IMR-90 (cell line): ENCODE results near the gene ATRX. TPM values are rescaled to one million over a fixed set of nuclear protein-coding genes. Genes with fewer than 3 reads are reported as not detected.

Experiments used
- ATAC-seq: fragments of 200-7000 bp; cut with Tn5 transposase; 2 replicates; pipeline ENCODE4 v1.9.1; 2020; ENCODE audit warnings: low read depth, mild to moderate bottlenecking, moderate library complexity
- BruUV-seq: library from RNA; stranded (reverse); fragments of 400-500 nt; replicated peaks from 2 replicates; lab custom pipeline; 2021; lab: Mats Ljungman, UMichigan
- CTCF ChIA-PET: fragments of 300-600 bp; formaldehyde crosslinking; extraction: SDS; loops from one replicate; lab custom pipeline; 2021; ENCODE audit warnings: antibody characterized with exemption; lab: Yijun Ruan, JAX
- POLR2A ChIA-PET: fragments of 300-600 bp; sonication (Branson Sonifier 250); formaldehyde crosslinking; loops from one replicate; lab custom pipeline; 2022; ENCODE audit warnings: antibody characterized with exemption; ENCODE audit not compliant: unreplicated experiment; lab: Charles Lee
- DNase-seq: peaks from one replicate; pipeline ENCODE4 v3.0.0; 2013
- H2AFZ ChIP-seq: replicated peaks from 2 replicates; pipeline ENCODE3; 2013; ENCODE audit warnings: low read length, mild to moderate bottlenecking; ENCODE audit not compliant: poor library complexity
- H2AK5ac ChIP-seq: 2 replicates; pipeline ENCODE4 v1.6.1; 2013; ENCODE audit warnings: low read depth, low read length, inconsistent platforms
- H2AK9ac ChIP-seq: replicated peaks from 2 replicates; pipeline ENCODE3; 2013; ENCODE audit warnings: mild to moderate bottlenecking, low read depth, low read length, moderate library complexity; ENCODE audit not compliant: poor library complexity
- H2BK120ac ChIP-seq: 2 replicates; pipeline ENCODE4 v1.6.1; 2013; ENCODE audit warnings: low read depth, low read length, inconsistent platforms
- H2BK15ac ChIP-seq: 3 replicates; pipeline ENCODE4 v1.6.1; 2013; ENCODE audit warnings: low read depth, low read length, inconsistent platforms
- H2BK20ac ChIP-seq: 2 replicates; pipeline ENCODE4 v1.6.1; 2013; ENCODE audit warnings: low read depth, mild to moderate bottlenecking, inconsistent platforms, low read length, moderate library complexity
- H2BK5ac ChIP-seq: 2 replicates; pipeline ENCODE4 v1.6.1; 2013; ENCODE audit warnings: mild to moderate bottlenecking, low read depth, low read length, inconsistent platforms; ENCODE audit not compliant: poor library complexity, severe bottlenecking
- H3K14ac ChIP-seq: replicated peaks from 2 replicates; pipeline ENCODE4 v1.6.1; 2013; ENCODE audit warnings: low read depth, low read length, inconsistent platforms
- H3K18ac ChIP-seq: 2 replicates; pipeline ENCODE4 v1.6.1; 2013; ENCODE audit warnings: low read depth, low read length, control low read depth
- H3K23ac ChIP-seq: 2 replicates; pipeline ENCODE4 v1.6.1; 2013; ENCODE audit warnings: low read depth, low read length, inconsistent platforms
- H3K27ac ChIP-seq: 2 replicates; pipeline ENCODE4 v1.5.1; 2013; ENCODE audit warnings: mild to moderate bottlenecking, control low read depth, low read length; ENCODE audit not compliant: insufficient read depth
- H3K27me3 ChIP-seq: 2 replicates; pipeline ENCODE4 v1.6.1; 2013; ENCODE audit warnings: low read length; ENCODE audit not compliant: control insufficient read depth, insufficient read depth
- H3K36me3 ChIP-seq: 2 replicates; pipeline ENCODE4 v1.6.1; 2013; ENCODE audit warnings: low read length, mixed read lengths; ENCODE audit not compliant: control insufficient read depth, insufficient read depth
- H3K4ac ChIP-seq: 2 replicates; pipeline ENCODE4 v1.6.1; 2013; ENCODE audit warnings: low read depth, low read length, inconsistent platforms
- H3K4me1 ChIP-seq: 2 replicates; pipeline ENCODE4 v1.6.1; 2013; ENCODE audit warnings: low read length, mixed read lengths; ENCODE audit not compliant: control insufficient read depth, insufficient read depth
- H3K4me2 ChIP-seq: 2 replicates; pipeline ENCODE4 v1.6.1; 2013; ENCODE audit warnings: low read depth, mild to moderate bottlenecking, control low read depth, low read length, moderate library complexity
- H3K4me3 ChIP-seq: 2 replicates; pipeline ENCODE4 v1.5.1; 2013; ENCODE audit warnings: low read depth, mild to moderate bottlenecking, control low read depth, low read length, moderate library complexity; ENCODE audit not compliant: insufficient read depth
- H3K56ac ChIP-seq: 2 replicates; pipeline ENCODE4 v1.6.1; 2013; ENCODE audit warnings: low read length, inconsistent platforms; ENCODE audit not compliant: insufficient read depth; ENCODE audit errors: extremely low read depth
- H3K79me1 ChIP-seq, 2 experiments: 2 replicates each; pipeline ENCODE4 v1.6.1; 2013; ENCODE audit warnings: low read length in 2 of 2, inconsistent platforms in 1 of 2, low read depth in 1 of 2
- H3K9ac ChIP-seq: 2 replicates; pipeline ENCODE4 v1.6.1; 2013; ENCODE audit warnings: low read depth, low read length, control low read depth
- H3K9me1 ChIP-seq: 2 replicates; pipeline ENCODE4 v1.6.1; 2013; ENCODE audit warnings: low read length, inconsistent platforms; ENCODE audit not compliant: insufficient read depth
- H3K9me3 ChIP-seq: 2 replicates; pipeline ENCODE4 v1.6.1; 2013; ENCODE audit warnings: low read length; ENCODE audit not compliant: control insufficient read depth, insufficient read depth
- H4K20me1 ChIP-seq: 2 replicates; pipeline ENCODE4 v1.6.1; 2013; ENCODE audit warnings: low read length, inconsistent platforms; ENCODE audit not compliant: insufficient read depth
- H4K5ac ChIP-seq: 2 replicates; pipeline ENCODE4 v1.6.1; 2013; ENCODE audit warnings: mild to moderate bottlenecking, low read depth, low read length, control low read depth
- H4K8ac ChIP-seq, 2 experiments: 2 replicates each; pipeline ENCODE4 v1.6.1; 2013; ENCODE audit warnings: low read depth in 2 of 2, low read length in 2 of 2, control low read depth in 1 of 2, inconsistent platforms in 1 of 2
- H4K91ac ChIP-seq: 2 replicates; pipeline ENCODE4 v1.6.1; 2013; ENCODE audit warnings: low read depth, low read length, inconsistent platforms; ENCODE audit not compliant: insufficient read depth
- CEBPB ChIP-seq: IDR thresholded peaks from 2 replicates; pipeline ENCODE4 v1.6.1; 2012; ENCODE audit warnings: low read depth, low read length, improper control_type of control experiment
- MAFK ChIP-seq: IDR thresholded peaks from 2 replicates; pipeline ENCODE4 v1.6.1; 2012; ENCODE audit warnings: low read depth, low read length, improper control_type of control experiment
- NFE2L2 ChIP-seq: fragments of 150-350 bp; IDR thresholded peaks from 2 replicates; pipeline ENCODE4 v1.6.1; 2016; ENCODE audit warnings: low read depth, mild to moderate bottlenecking, low read length
- WGBS, 2 experiments: methylation state at CpG; one replicate each; pipeline versions ENCODE4 v1.1.5 to v1.1.7; 2013; ENCODE audit warnings: missing lambda C conversion rate in 2 of 2; ENCODE audit not compliant: insufficient read length in 1 of 2; ENCODE audit errors: extremely low coverage in 2 of 2; 5-methylcytosine and 5-hydroxymethylcytosine counted together
- dilution Hi-C: fragments of 300-500 bp; cut with HindIII; formaldehyde crosslinking; loops from one replicate; pipeline ENCODE4 v1.14.3; 2018; ENCODE audit warnings: low sequenced_read_pairs; ENCODE audit not compliant: unreplicated experiment
- in situ Hi-C: fragments of 300-500 bp; cut with MboI; formaldehyde crosslinking; loops from 3 replicates; pipeline ENCODE4 v1.14.3; 2019; ENCODE audit warnings: low sequenced_read_pairs, inconsistent platforms, mixed read lengths
- intact Hi-C: fragments of 100-400 bp; cut with micrococcal nuclease; formaldehyde crosslinking; loops from 2 replicates; pipeline ENCODE4 v1.10.0; 2022
- polyA plus RNA-seq, 3 experiments: library from polyadenylated mRNA; depleted of rRNA; stranded (reverse); fragments of >200 nt; gene quantifications; 2 replicates each; pipeline ENCODE4 v1.2.3, GENCODE V29; 2012; ENCODE audit warnings: low replicate concordance in 1 of 3
- total RNA-seq: library from RNA; depleted of rRNA; stranded (reverse); fragments of >200 nt; gene quantifications from 2 replicates; pipeline ENCODE4 v1.2.3, GENCODE V29; 2012

The ATRX gene
- total and polyA plus RNA-seq, 2 of the 4 experiments (the other 2 are of a cell fraction), result 20.7 to 73.8 TPM

DNA sequence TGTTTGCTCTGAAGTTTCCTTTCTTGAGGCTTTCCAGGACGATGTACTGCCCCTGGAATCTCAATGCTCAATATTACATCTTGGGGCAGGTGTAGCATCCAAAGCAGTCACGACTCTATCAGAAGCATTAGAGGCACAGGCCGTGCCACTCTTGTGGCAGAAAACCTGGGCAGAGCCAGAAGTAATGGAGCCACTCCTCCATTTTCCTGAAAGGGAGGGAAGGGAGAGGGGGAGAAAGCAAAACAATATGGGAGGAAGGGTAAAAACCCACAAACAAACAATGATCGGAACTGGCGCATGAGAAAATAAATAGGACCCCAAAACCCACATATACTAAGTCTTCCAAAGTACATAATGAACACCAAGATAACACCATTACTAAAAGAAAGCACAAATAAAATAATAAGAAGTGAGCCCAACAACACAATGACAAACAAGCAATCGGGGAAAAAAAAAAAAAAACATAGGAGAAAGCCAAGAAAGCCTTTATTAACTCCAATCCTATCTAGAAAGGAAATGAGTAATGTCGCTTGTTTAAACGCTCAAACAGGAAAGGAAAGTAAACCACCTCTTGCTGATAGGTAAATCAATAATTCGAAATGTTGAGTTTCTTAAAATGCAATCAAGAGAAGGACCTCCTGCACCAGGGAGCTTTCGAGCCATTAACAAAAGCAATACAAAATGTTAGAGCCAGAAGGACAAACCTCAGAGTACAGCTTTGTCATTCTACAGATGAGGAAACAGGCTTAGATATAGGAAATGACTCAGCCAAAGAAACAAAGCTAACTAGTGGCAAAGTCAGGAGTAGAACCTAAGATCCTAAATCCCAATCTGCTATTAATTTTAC lies 117.4 kb downstream of the ATRX start:
- ChIA-PET CTCF (interaction anchor here (0.7 kb wide), 2 partner anchors 11 to 225 kb away, joined by 4 to 8 read pairs; no protein-coding TSS in a partner anchor), POLR2A (no interaction called here)
- BruUV-seq, result no TSS peak
- H3K4me3 ChIP-seq, result no peak overlapping the region
- dilution Hi-C loops, result no loop called here
- peaks cover 4 to 6% of the 10 kb centered on the region in 2 experiments; a peak in 2 of 4 replicates for H3K79me1 ChIP-seq
- DNase-seq (peak; percentile 55), ATAC-seq (peak; percentile 42)
- H3K27me3 ChIP-seq, result no peaks in the 10 kb centered on the region
- TF ChIP-seq NFE2L2 (0 out of 2 replicates have a peak, but pooled peaks have one; percentile 4), MAFK (no peak), CEBPB (peak; percentile 29; the same call in 1 of the 2 replicates)
- intact Hi-C loops, result no loop called here
- 0 out of 2 replicates have a peak, but pooled peaks cover 5% of the 10 kb centered on the region for H3K9me1 ChIP-seq
- no peak overlapping the region for H4K91ac ChIP-seq
- H2AK9ac ChIP-seq, result no peak overlapping the region
- no peak overlapping the region for H3K4ac ChIP-seq
- no peak overlapping the region for H2AK5ac ChIP-seq
- H3K18ac ChIP-seq, result no peak overlapping the region
- H3K27ac ChIP-seq, result no peak overlapping the region
- no peak overlapping the region for H2BK15ac ChIP-seq
- no peak overlapping the region for H3K14ac ChIP-seq
- no peaks in the 10 kb centered on the region for H3K9me3 ChIP-seq
- no peak overlapping the region for H2BK5ac ChIP-seq
- in situ Hi-C loops, result no loop called here
- H2AFZ ChIP-seq, result no peak overlapping the region
- no peak overlapping the region for H4K5ac ChIP-seq
- no peak overlapping the region for H4K8ac ChIP-seq
- H2BK120ac ChIP-seq, result no peak overlapping the region
- no peak overlapping the region for H2BK20ac ChIP-seq
- H3K9ac ChIP-seq, result no peak overlapping the region
- H3K4me1 ChIP-seq, result no peaks in the 10 kb centered on the region
- no peak overlapping the region for H3K4me2 ChIP-seq
- no peak overlapping the region for H3K23ac ChIP-seq
- no peak overlapping the region for H3K56ac ChIP-seq
- H4K20me1 ChIP-seq, result no peaks in the 10 kb centered on the region; the same call in 1 of the 2 replicates
- no CpG with 5 or more reads among the region's 10 CpGs for WGBS, 2 experiments
- H3K36me3 ChIP-seq, result peaks cover 4% of the 10 kb centered on the region
